K562 (cell line): ENCODE measurements around the gene WRAP53. TPM values are rescaled to one million over a fixed set of nuclear protein-coding genes. Genes with fewer than 3 reads are reported as not detected.

ENCODE experiments used
- DMBX1 ChIP-seq: fragments of 250-450 bp; sonication (Bioruptor Pico); IDR thresholded peaks from 2 replicates; pipeline ENCODE4 v1.8.0; 2022; ENCODE audit warnings: inconsistent platforms, mild to moderate bottlenecking, moderate library complexity, borderline replicate concordance
- DPF2 ChIP-seq: fragments of 450-650 bp; IDR thresholded peaks from 2 replicates; pipeline ENCODE4 v1.6.1; 2016
- ESRRB ChIP-seq: fragments of 250-450 bp; sonication (Bioruptor Pico); IDR thresholded peaks from 2 replicates; pipeline ENCODE4 v1.5.0; 2020; ENCODE audit warnings: mild to moderate bottlenecking, moderate library complexity, borderline replicate concordance
- HMG20B ChIP-seq: fragments of 250-450 bp; sonication (Bioruptor Pico); IDR thresholded peaks from 2 replicates; pipeline ENCODE4 v1.5.0; 2021; ENCODE audit warnings: mild to moderate bottlenecking
- HNRNPL ChIP-seq: fragments of 200-400 bp; formaldehyde crosslinking; IDR thresholded peaks from 2 replicates; pipeline ENCODE4 v1.6.1; 2017; ENCODE audit warnings: low read depth, mild to moderate bottlenecking, low read length
- KDM4B ChIP-seq, 2 experiments: fragments of 450-650 bp in 1 of 2; sonication (generic) in 1 of 2; IDR thresholded peaks; 2 replicates each; pipeline ENCODE4 v1.6.1; 2016 to 2017; ENCODE audit warnings: borderline replicate concordance in 2 of 2, antibody characterized with exemption in 1 of 2, low read depth in 1 of 2, mild to moderate bottlenecking in 1 of 2
- MCM2 ChIP-seq: fragments of 450-650 bp; IDR thresholded peaks from 2 replicates; pipeline ENCODE4 v1.6.1; 2017; ENCODE audit warnings: low read depth, mild to moderate bottlenecking
- MED1 ChIP-seq: sonication (generic); formaldehyde crosslinking; IDR thresholded peaks from 2 replicates; pipeline ENCODE4 v1.8.1; 2023; ENCODE audit warnings: missing genetic modification reagents, borderline replicate concordance
- NUFIP1 ChIP-seq: fragments of 450-650 bp; IDR thresholded peaks from 2 replicates; pipeline ENCODE4 v1.6.1; 2018; ENCODE audit not compliant: partially characterized antibody
- RUNX1 ChIP-seq: sonication (generic); IDR thresholded peaks from 2 replicates; pipeline ENCODE4 v1.6.1; 2016; ENCODE audit warnings: antibody characterized with exemption, low read depth
- SMAD3 ChIP-seq: fragments of 450-650 bp; formaldehyde crosslinking; conservative IDR thresholded peaks from 2 replicates; pipeline ENCODE4 v1.4.0; 2020; ENCODE audit warnings: mild to moderate bottlenecking
- SMARCC2 ChIP-seq: fragments of 450-650 bp; IDR thresholded peaks from 2 replicates; pipeline ENCODE4 v1.6.1; 2017; ENCODE audit warnings: antibody characterized with exemption, moderate library complexity, mild to moderate bottlenecking, low read depth
- ZC3H11A ChIP-seq: IDR thresholded peaks from 2 replicates; pipeline ENCODE4 v1.6.1; 2012; ENCODE audit warnings: low read depth, low read length, improper control_type of control experiment
- ZKSCAN8 ChIP-seq: fragments of 200-800 bp; sonication (Bioruptor generic); IDR thresholded peaks from 2 replicates; pipeline ENCODE4 v1.6.1; 2016; ENCODE audit warnings: missing genetic modification characterization, missing compliant biosample characterization
- ZNF324 ChIP-seq: fragments of 250-450 bp; sonication (Bioruptor Pico); IDR thresholded peaks from 2 replicates; pipeline ENCODE4 v1.4.0; 2020; ENCODE audit warnings: mild to moderate bottlenecking
- polyA plus RNA-seq, 8 experiments: library from polyadenylated mRNA; depleted of rRNA in 4 of 8; stranded (reverse) in 5 of 8; unstranded in 3 of 8; fragments of >200 nt; fragmentation: Nextera tagmentation in 2 of 8; fragmentation: Illumina TruSeq in 1 of 8; extraction: Ambion mirVana in 2 of 8; extraction: Trizol in 1 of 8; gene quantifications; 2 replicates each; pipeline versions ENCODE4 v1.2.1 to v1.2.3, GENCODE V29; 2011 to 2014; ENCODE audit warnings: inconsistent platforms in 1 of 8, missing spikeins in 1 of 8
- total RNA-seq, 7 experiments: library from RNA; depleted of rRNA in 6 of 7; stranded (reverse); fragments of >200 nt in 6 of 7; fragmentation: Illumina TruSeq in 2 of 7; extraction: Trizol in 2 of 7; gene quantifications; 2 replicates each; pipeline versions ENCODE4 v1.2.1 to v1.2.3, GENCODE V29; 2011 to 2021; ENCODE audit warnings: low replicate concordance in 1 of 7
- TF ChIP-seq, protein P1 (sequence below): fragments of 150-350 bp; conservative IDR thresholded peaks from 2 replicates; pipeline ENCODE4 v1.6.1; 2014; ENCODE audit warnings: low read length
- TF ChIP-seq, protein P2 (sequence below): sonication (generic); IDR thresholded peaks from 2 replicates; pipeline ENCODE4 v1.6.1; 2016

WRAP53 gene
- total and polyA plus RNA-seq, 9 of the 15 experiments (the other 6 are each of a cell fraction or from before 2014, with no cell fraction given): 0.72 to 18.2 (median 13.4) TPM

DNA sequence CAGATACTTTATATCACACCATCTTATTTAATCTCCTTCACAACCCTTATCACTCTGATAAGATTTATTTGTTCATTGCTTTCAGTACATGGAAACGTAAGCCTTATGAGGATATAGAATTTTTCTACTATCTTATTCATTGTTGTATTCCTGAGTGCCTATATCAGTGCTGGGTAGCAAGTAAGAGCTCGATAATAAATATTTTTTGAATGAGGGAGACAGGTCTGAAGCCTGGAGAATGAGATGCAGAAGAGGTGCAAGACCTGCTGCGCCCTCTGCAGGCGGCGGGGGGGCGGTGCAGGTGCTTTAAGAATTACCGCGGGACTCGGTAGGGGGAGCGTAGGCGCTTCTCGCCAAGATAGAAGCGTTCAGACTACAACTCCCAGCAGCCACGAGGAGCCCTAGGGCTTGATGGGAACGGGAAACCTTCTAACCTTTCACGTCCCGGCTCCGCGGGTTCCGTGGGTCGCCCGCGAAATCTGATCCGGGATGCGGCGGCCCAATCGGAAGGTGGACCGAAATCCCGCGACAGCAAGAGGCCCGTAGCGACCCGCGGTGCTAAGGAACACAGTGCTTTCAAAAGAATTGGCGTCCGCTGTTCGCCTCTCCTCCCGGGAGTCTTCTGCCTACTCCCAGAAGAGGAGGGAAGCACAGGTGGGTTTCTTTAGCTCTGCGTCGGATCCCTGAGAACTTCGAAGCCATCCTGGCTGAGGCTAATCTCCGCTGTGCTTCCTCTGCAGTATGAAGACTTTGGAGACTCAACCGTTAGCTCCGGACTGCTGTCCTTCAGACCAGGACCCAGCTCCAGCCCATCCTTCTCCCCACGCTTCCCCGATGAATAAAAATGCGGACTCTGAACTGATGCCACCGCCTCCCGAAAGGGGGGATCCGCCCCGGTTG is at the start of gene WRAP53 (continued):
- no peak for TF ChIP-seq HNRNPL
- TF ChIP-seq ZKSCAN8 (CRISPR knock-in tag): no peak
- TF ChIP-seq MED1 (CRISPR knock-in tag): no peak
- TF ChIP-seq MCM2: no peak
- TF ChIP-seq, protein P1, sequence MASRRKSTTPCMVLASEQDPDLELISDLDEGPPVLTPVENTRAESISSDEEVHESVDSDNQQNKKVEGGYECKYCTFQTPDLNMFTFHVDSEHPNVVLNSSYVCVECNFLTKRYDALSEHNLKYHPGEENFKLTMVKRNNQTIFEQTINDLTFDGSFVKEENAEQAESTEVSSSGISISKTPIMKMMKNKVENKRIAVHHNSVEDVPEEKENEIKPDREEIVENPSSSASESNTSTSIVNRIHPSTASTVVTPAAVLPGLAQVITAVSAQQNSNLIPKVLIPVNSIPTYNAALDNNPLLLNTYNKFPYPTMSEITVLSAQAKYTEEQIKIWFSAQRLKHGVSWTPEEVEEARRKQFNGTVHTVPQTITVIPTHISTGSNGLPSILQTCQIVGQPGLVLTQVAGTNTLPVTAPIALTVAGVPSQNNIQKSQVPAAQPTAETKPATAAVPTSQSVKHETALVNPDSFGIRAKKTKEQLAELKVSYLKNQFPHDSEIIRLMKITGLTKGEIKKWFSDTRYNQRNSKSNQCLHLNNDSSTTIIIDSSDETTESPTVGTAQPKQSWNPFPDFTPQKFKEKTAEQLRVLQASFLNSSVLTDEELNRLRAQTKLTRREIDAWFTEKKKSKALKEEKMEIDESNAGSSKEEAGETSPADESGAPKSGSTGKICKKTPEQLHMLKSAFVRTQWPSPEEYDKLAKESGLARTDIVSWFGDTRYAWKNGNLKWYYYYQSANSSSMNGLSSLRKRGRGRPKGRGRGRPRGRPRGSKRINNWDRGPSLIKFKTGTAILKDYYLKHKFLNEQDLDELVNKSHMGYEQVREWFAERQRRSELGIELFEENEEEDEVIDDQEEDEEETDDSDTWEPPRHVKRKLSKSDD: no peak
- TF ChIP-seq ZNF324 (CRISPR knock-in tag): no peak
- TF ChIP-seq ESRRB (CRISPR knock-in tag): no peak
- TF ChIP-seq DPF2: no peak
- no peak for TF ChIP-seq SMARCC2
- no peak for TF ChIP-seq NUFIP1
- no peak for TF ChIP-seq RUNX1
- TF ChIP-seq KDM4B (IDR thresholded peaks at IDR 0.05; ENCODE audit: borderline replicate concordance in 2 of 2, low read depth in 1 of 2): no peak
- no peak for TF ChIP-seq HMG20B (CRISPR knock-in tag)
- TF ChIP-seq SMAD3 (CRISPR knock-in tag): no peak
- 0 out of 2 replicates have a peak, but pooled peaks have one; percentile 22 for TF ChIP-seq DMBX1 (CRISPR knock-in tag)
- TF ChIP-seq, protein P2, sequence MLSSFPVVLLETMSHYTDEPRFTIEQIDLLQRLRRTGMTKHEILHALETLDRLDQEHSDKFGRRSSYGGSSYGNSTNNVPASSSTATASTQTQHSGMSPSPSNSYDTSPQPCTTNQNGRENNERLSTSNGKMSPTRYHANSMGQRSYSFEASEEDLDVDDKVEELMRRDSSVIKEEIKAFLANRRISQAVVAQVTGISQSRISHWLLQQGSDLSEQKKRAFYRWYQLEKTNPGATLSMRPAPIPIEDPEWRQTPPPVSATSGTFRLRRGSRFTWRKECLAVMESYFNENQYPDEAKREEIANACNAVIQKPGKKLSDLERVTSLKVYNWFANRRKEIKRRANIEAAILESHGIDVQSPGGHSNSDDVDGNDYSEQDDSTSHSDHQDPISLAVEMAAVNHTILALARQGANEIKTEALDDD: no peak
- TF ChIP-seq ZC3H11A: no peak
